Smooth muscle cell (in vitro differentiated cells): Measurements from ENCODE around the gene DEPDC7. TPM values are rescaled to one million over a fixed set of nuclear protein-coding genes. Genes with fewer than 3 reads are reported as not detected.

ENCODE experiments used
- DNase-seq: peaks from one replicate; lab custom pipeline; 2025; ENCODE audit not compliant: unreplicated experiment; lab: John Stamatoyannopoulos, UW
- H2AFZ ChIP-seq: fragments of 200-600 bp; sonication (generic); 2 replicates; pipeline ENCODE4 v1.6.0; 2016; ENCODE audit warnings: antibody characterized with exemption, low read depth, mild to moderate bottlenecking
- H3F3A ChIP-seq: fragments of 200-600 bp; sonication (generic); 2 replicates; pipeline ENCODE4 v1.6.0; 2017; ENCODE audit warnings: antibody characterized with exemption, low read depth
- H3K27ac ChIP-seq: fragments of 200-600 bp; sonication (generic); 2 replicates; pipeline ENCODE4 v1.5.1; 2016; ENCODE audit warnings: low read depth, mild to moderate bottlenecking
- H3K27me3 ChIP-seq: fragments of 200-600 bp; sonication (generic); 2 replicates; pipeline ENCODE4 v1.6.1; 2016; ENCODE audit warnings: low read depth, mild to moderate bottlenecking
- H3K36me3 ChIP-seq: fragments of 200-600 bp; sonication (generic); 2 replicates; pipeline ENCODE4 v1.5.1; 2016; ENCODE audit warnings: low read depth
- H3K4me1 ChIP-seq: fragments of 200-600 bp; sonication (generic); 2 replicates; pipeline ENCODE4 v1.5.1; 2016; ENCODE audit warnings: low read depth
- H3K4me2 ChIP-seq: fragments of 200-600 bp; sonication (generic); 2 replicates; pipeline ENCODE4 v1.6.0; 2016; ENCODE audit warnings: mild to moderate bottlenecking
- H3K4me3 ChIP-seq: fragments of 200-600 bp; sonication (generic); 2 replicates; pipeline ENCODE4 v1.5.1; 2016; ENCODE audit warnings: mild to moderate bottlenecking
- H3K79me2 ChIP-seq: fragments of 200-600 bp; sonication (generic); 2 replicates; pipeline ENCODE4 v1.6.0; 2016; ENCODE audit warnings: low read depth, mild to moderate bottlenecking
- H3K9ac ChIP-seq: fragments of 200-600 bp; sonication (generic); 2 replicates; pipeline ENCODE4 v1.6.0; 2016; ENCODE audit warnings: low read depth
- H3K9me3 ChIP-seq: fragments of 200-600 bp; sonication (generic); replicated peaks from 2 replicates; pipeline ENCODE4 v1.5.1; 2016; ENCODE audit warnings: low read depth
- H4K20me1 ChIP-seq: fragments of 200-600 bp; sonication (generic); 2 replicates; pipeline ENCODE4 v1.6.0; 2016; ENCODE audit warnings: low read depth
- CTCF ChIP-seq: fragments of 200-600 bp; sonication (generic); IDR thresholded peaks from 2 replicates; pipeline ENCODE4 v1.5.1; 2017; ENCODE audit warnings: borderline replicate concordance, mild to moderate bottlenecking, antibody characterized with exemption; ENCODE audit not compliant: insufficient read depth, poor library complexity, severe bottlenecking
- WGBS: methylation state at CpG from one replicate; pipeline ENCODE4 v1.1.7; 2016; ENCODE audit warnings: low lambda C conversion rate; 5-methylcytosine and 5-hydroxymethylcytosine counted together
- polyA plus RNA-seq: library from polyadenylated mRNA; unstranded; fragments of >200 nt; fragmentation: Nextera tagmentation; extraction: Ambion mirVana; gene quantifications from 2 replicates; pipeline ENCODE4 v1.2.1, GENCODE V29; 2016
- total RNA-seq: library from RNA; depleted of rRNA; stranded (reverse); fragments of >200 nt; gene quantifications from 2 replicates; pipeline ENCODE4 v1.2.3, GENCODE V29; 2014

Gene DEPDC7
- total and polyA plus RNA-seq, 2 experiments from 2014 or later, result 8.1 to 22.8 TPM

GRCh38 chr11:33060271-33060670 lies 44.6 kb downstream of the DEPDC7 start:
- Histone ChIP-seq H3K4me3 (no peak overlapping the region), H3K27me3 (no peaks in the 10 kb centered on the region), H4K20me1 (no peaks in the 10 kb centered on the region), H3K27ac (peak overlapping the region; percentile 99), H3K4me1 (no peaks in the 10 kb centered on the region), H3K4me2 (no peak overlapping the region), H3K36me3 (no peaks in the 10 kb centered on the region), H3F3A (peaks cover 17% of the 10 kb centered on the region), H3K79me2 (no peaks in the 10 kb centered on the region), H3K9me3 (no peaks in the 10 kb centered on the region), H3K9ac (no peak overlapping the region), H2AFZ (no peak overlapping the region)
- DNase-seq, result no peak
- TF ChIP-seq CTCF, result no peak
- WGBS, result 96% methylated on average over 3 of the region's 3 CpGs

- H3K9me3 ChIP-seq, result no peaks in the 10 kb centered on the region
- H3K36me3 ChIP-seq, result no peaks in the 10 kb centered on the region
- no peaks in the 10 kb centered on the region for H3K27me3 ChIP-seq
- peak overlapping the region; percentile 87 for H3K9ac ChIP-seq
- no peak for DNase-seq
- no peaks in the 10 kb centered on the region for H3K79me2 ChIP-seq
- WGBS, result 23% methylated on average over 5 of the region's 5 CpGs
- no peak overlapping the region for H2AFZ ChIP-seq
- peaks cover 17% of the 10 kb centered on the region for H3F3A ChIP-seq
- peak overlapping the region; percentile 99 for H3K27ac ChIP-seq
- no peaks in the 10 kb centered on the region for H4K20me1 ChIP-seq
- H3K4me3 ChIP-seq, result no peak overlapping the region
- no peak for TF ChIP-seq CTCF
- H3K4me2 ChIP-seq, result peak overlapping the region; percentile 63
- H3K4me1 ChIP-seq, result no peaks in the 10 kb centered on the region
These were observed 46.5 kb downstream of the DEPDC7 start for GRCh38 chr11:33062137-33062536.

- H3K9me3 ChIP-seq, result no peaks in the 10 kb centered on the region
- peak overlapping the region; percentile 99 for H3K27ac ChIP-seq
- WGBS, result 65% methylated on average over 3 of the region's 3 CpGs
- H3K9ac ChIP-seq, result peak overlapping the region; percentile 76
- no peak for DNase-seq
- TF ChIP-seq CTCF, result no peak
- no peaks in the 10 kb centered on the region for H3K4me1 ChIP-seq
- no peaks in the 10 kb centered on the region for H3K79me2 ChIP-seq
- H3K4me2 ChIP-seq, result no peak overlapping the region
- H4K20me1 ChIP-seq, result no peaks in the 10 kb centered on the region
- H3K36me3 ChIP-seq, result no peaks in the 10 kb centered on the region
- H2AFZ ChIP-seq, result no peak overlapping the region
- no peak overlapping the region for H3K4me3 ChIP-seq
- no peaks in the 10 kb centered on the region for H3K27me3 ChIP-seq
- peaks cover 17% of the 10 kb centered on the region for H3F3A ChIP-seq
These were observed 47.7 kb downstream of the DEPDC7 start for GRCh38 chr11:33063326-33063881.
